GM06990 (cell line): ENCODE measurements around the gene PTPRN2.

ENCODE experiments used
- DNase-seq: peaks from one replicate; pipeline ENCODE4 v3.0.0-alpha.2; 2011; ENCODE audit not compliant: insufficient read length; ENCODE audit errors: extremely low read depth
- H3K27me3 ChIP-seq: replicated peaks from 2 replicates; pipeline ENCODE4 v1.6.0; 2011; ENCODE audit warnings: low read length; ENCODE audit not compliant: control insufficient read depth, insufficient read depth
- H3K36me3 ChIP-seq: 2 replicates; pipeline ENCODE4 v1.5.1; 2011; ENCODE audit warnings: low read length; ENCODE audit not compliant: control insufficient read depth, insufficient read depth
- H3K4me3 ChIP-seq: replicated peaks from 2 replicates; pipeline ENCODE4 v1.5.1; 2011; ENCODE audit warnings: low read depth, mild to moderate bottlenecking, control low read depth, low read length
- CTCF ChIP-seq: IDR thresholded peaks from 2 replicates; pipeline ENCODE4 v1.5.1; 2011; ENCODE audit warnings: low read length, control low read depth, mild to moderate bottlenecking, inconsistent platforms; ENCODE audit not compliant: insufficient read depth, poor library complexity, severe bottlenecking

Gene PTPRN2

GRCh38 chr7:158135931-158136330, 451.7 kb downstream of the PTPRN2 start:
- H3K27me3 ChIP-seq, result no peaks in the 10 kb centered on the region
- no peaks in the 10 kb centered on the region for H3K36me3 ChIP-seq
- TF ChIP-seq CTCF, result no peak
- DNase-seq, result no peak
- H3K4me3 ChIP-seq, result no peak overlapping the region

GRCh38 chr7:158134824-158135223, 452.8 kb downstream of the PTPRN2 start:
- H3K4me3 ChIP-seq, result no peak overlapping the region
- no peaks in the 10 kb centered on the region for H3K27me3 ChIP-seq
- TF ChIP-seq CTCF, result no peak
- no peak for DNase-seq
- no peaks in the 10 kb centered on the region for H3K36me3 ChIP-seq

DNA sequence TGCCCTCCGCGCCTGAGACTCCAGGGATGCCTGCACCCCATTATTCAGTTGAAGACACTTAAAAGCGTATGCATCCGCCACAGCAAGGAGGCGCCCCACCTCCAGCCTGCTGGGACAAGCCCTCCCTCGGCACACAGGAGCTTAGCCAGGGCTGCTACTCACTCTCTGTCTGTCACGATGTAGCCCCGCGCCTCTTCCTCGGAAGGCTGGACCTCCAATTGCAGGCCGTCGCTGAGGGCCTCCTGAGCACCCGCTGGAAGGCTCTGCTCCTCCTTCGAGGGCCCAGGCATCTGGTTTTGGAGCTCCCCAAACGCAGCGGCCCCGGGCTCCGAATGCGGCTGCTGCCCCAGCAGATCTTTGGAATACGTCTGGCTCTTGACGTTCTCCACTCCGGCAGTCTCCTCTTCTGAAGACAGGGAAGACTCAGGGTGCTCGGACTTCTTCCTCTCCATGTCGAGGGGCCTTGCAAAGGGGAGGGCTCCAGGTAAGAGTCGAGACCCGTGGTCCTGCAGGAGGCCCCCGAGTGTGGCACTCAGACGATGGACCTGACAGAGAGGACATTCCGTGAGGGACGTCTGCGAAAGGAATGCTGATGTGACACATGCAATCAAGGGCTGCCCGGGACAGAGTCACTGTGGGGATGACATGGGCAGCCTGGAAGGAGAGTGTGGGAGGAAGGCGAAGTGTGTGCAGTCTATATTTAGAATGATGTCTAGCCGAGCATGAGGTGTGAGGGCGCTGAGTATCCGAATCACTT, 453.9 kb downstream of the PTPRN2 start:
- DNase-seq, result no peak
- H3K4me3 ChIP-seq, result no peak overlapping the region
- no peak for TF ChIP-seq CTCF
- H3K36me3 ChIP-seq, result no peaks in the 10 kb centered on the region
- H3K27me3 ChIP-seq, result no peaks in the 10 kb centered on the region

DNA sequence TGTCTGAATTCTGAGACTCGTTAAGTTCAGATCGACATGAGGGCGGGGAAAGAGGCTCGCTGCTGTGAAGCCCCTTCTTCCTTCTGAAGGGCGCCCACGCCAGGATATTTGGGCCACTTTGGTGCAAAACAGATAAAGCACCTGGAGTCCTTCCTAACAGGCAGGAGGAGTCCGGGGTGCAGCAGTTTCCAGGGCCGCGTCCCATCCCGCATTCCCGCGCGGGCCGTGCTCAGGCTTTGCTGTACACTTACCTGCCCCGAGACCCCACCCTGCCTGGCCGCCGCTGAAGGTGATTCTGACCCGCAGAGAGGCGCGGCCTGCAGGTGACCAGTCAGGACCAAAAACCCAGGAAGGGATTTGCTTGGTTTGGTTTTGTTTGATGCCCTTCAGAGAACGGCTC, 454.6 kb downstream of the PTPRN2 start:
- H3K4me3 ChIP-seq, result no peak overlapping the region
- no peak for TF ChIP-seq CTCF
- no peak for DNase-seq
- no peaks in the 10 kb centered on the region for H3K36me3 ChIP-seq
- H3K27me3 ChIP-seq, result no peaks in the 10 kb centered on the region

- H3K27me3 ChIP-seq, result no peaks in the 10 kb centered on the region
- no peaks in the 10 kb centered on the region for H3K36me3 ChIP-seq
- DNase-seq, result no peak
- no peak for TF ChIP-seq CTCF
- H3K4me3 ChIP-seq, result no peak overlapping the region
Measured at GRCh38 chr7:158130023-158130409, 457.6 kb downstream of the PTPRN2 start.
